Rectal smooth muscle tissue (tissue), 1 donor: ENCODE results near the gene CITED2.

Source experiments
- H3K27ac ChIP-seq: one replicate; pipeline ENCODE4 v1.7.0; 2013; ENCODE audit warnings: low read depth, low read length, inconsistent platforms
- H3K27me3 ChIP-seq: one replicate; pipeline ENCODE4 v1.7.0; 2013; ENCODE audit warnings: low read length; ENCODE audit not compliant: control insufficient read depth, insufficient read depth
- H3K36me3 ChIP-seq: one replicate; pipeline ENCODE4 v1.7.0; 2013; ENCODE audit warnings: low read length; ENCODE audit not compliant: control insufficient read depth, insufficient read depth
- H3K4me1 ChIP-seq: one replicate; pipeline ENCODE4 v1.7.0; 2013; ENCODE audit warnings: low read length; ENCODE audit not compliant: control insufficient read depth, insufficient read depth
- H3K4me3 ChIP-seq: one replicate; pipeline ENCODE4 v1.7.0; 2013; ENCODE audit warnings: low read length
- H3K9ac ChIP-seq: one replicate; pipeline ENCODE4 v1.7.0; 2013; ENCODE audit warnings: low read length

Gene CITED2

GRCh38 chr6:139354189-139354588 is 20.3 kb downstream of the CITED2 start:
- Histone ChIP-seq H3K9ac (no peak overlapping the region), H3K4me1 (no peaks in the 10 kb centered on the region), H3K27me3 (no peaks in the 10 kb centered on the region), H3K36me3 (no peaks in the 10 kb centered on the region), H3K27ac (no peak overlapping the region), H3K4me3 (no peak overlapping the region)

- H3K36me3 ChIP-seq = no peaks in the 10 kb centered on the region
Observed at GRCh38 chr6:139349464-139350020, 24.9 kb downstream of the CITED2 start.

GRCh38 chr6:139346392-139346791 is 28.1 kb downstream of the CITED2 start:
- H3K27ac ChIP-seq = no peak overlapping the region
- no peak overlapping the region for H3K4me3 ChIP-seq
- no peaks in the 10 kb centered on the region for H3K4me1 ChIP-seq
- H3K9ac ChIP-seq = no peak overlapping the region
- H3K27me3 ChIP-seq = no peaks in the 10 kb centered on the region
- no peaks in the 10 kb centered on the region for H3K36me3 ChIP-seq

More at GRCh38 chr6:139349464-139350020, 24.9 kb downstream of the CITED2 start:
- H3K27me3 ChIP-seq = no peaks in the 10 kb centered on the region
- H3K9ac ChIP-seq = no peak overlapping the region
- H3K27ac ChIP-seq = no peak overlapping the region
- no peaks in the 10 kb centered on the region for H3K4me1 ChIP-seq
- H3K4me3 ChIP-seq = no peak overlapping the region

GRCh38 chr6:139344186-139344963 is 30.1 kb downstream of the CITED2 start:
- Histone ChIP-seq H3K36me3 (no peaks in the 10 kb centered on the region), H3K4me1 (no peaks in the 10 kb centered on the region), H3K4me3 (no peak overlapping the region), H3K27me3 (no peaks in the 10 kb centered on the region), H3K9ac (no peak overlapping the region), H3K27ac (no peak overlapping the region)

- Histone ChIP-seq H3K4me3 (no peak overlapping the region), H3K27ac (no peak overlapping the region), H3K9ac (no peak overlapping the region), H3K27me3 (no peaks in the 10 kb centered on the region), H3K4me1 (no peaks in the 10 kb centered on the region), H3K36me3 (no peaks in the 10 kb centered on the region)
Observed at GRCh38 chr6:139343052-139343750, 31.2 kb downstream of the CITED2 start.

- Histone ChIP-seq H3K36me3 (no peaks in the 10 kb centered on the region), H3K4me1 (peaks cover 2% of the 10 kb centered on the region), H3K9ac (no peak overlapping the region), H3K27ac (no peak overlapping the region), H3K4me3 (no peak overlapping the region), H3K27me3 (no peaks in the 10 kb centered on the region)
Observed at GRCh38 chr6:139341060-139341459, 33.4 kb downstream of the CITED2 start.

- Histone ChIP-seq H3K4me3 (no peak overlapping the region), H3K36me3 (no peaks in the 10 kb centered on the region), H3K27ac (no peak overlapping the region), H3K9ac (no peak overlapping the region), H3K27me3 (no peaks in the 10 kb centered on the region), H3K4me1 (peaks cover 2% of the 10 kb centered on the region)
Observed at GRCh38 chr6:139338795-139339194, 35.7 kb downstream of the CITED2 start.

GRCh38 chr6:139337830-139338229 is 36.6 kb downstream of the CITED2 start:
- peaks cover 2% of the 10 kb centered on the region for H3K4me1 ChIP-seq
- no peaks in the 10 kb centered on the region for H3K36me3 ChIP-seq
- no peak overlapping the region for H3K27ac ChIP-seq
- H3K4me3 ChIP-seq = no peak overlapping the region
- no peak overlapping the region for H3K9ac ChIP-seq
- no peaks in the 10 kb centered on the region for H3K27me3 ChIP-seq

- H3K9ac ChIP-seq = no peak overlapping the region
- no peaks in the 10 kb centered on the region for H3K36me3 ChIP-seq
- H3K4me1 ChIP-seq = peaks cover 2% of the 10 kb centered on the region
- H3K27ac ChIP-seq = no peak overlapping the region
- H3K4me3 ChIP-seq = no peak overlapping the region
- no peaks in the 10 kb centered on the region for H3K27me3 ChIP-seq
Observed at GRCh38 chr6:139337001-139337400, 37.4 kb downstream of the CITED2 start.

GRCh38 chr6:139336488-139336887 is 38.0 kb downstream of the CITED2 start:
- H3K27me3 ChIP-seq = no peaks in the 10 kb centered on the region
- H3K4me3 ChIP-seq = no peak overlapping the region
- peaks cover 2% of the 10 kb centered on the region for H3K4me1 ChIP-seq
- H3K27ac ChIP-seq = no peak overlapping the region
- no peaks in the 10 kb centered on the region for H3K36me3 ChIP-seq
- H3K9ac ChIP-seq = no peak overlapping the region

- Histone ChIP-seq H3K4me1 (peaks cover 2% of the 10 kb centered on the region), H3K36me3 (no peaks in the 10 kb centered on the region), H3K27ac (peak overlapping the region; percentile 32), H3K9ac (no peak overlapping the region), H3K27me3 (no peaks in the 10 kb centered on the region), H3K4me3 (no peak overlapping the region)
Observed at GRCh38 chr6:139335447-139336210, 38.8 kb downstream of the CITED2 start.

GRCh38 chr6:139334806-139335446 is 39.5 kb downstream of the CITED2 start:
- Histone ChIP-seq H3K27me3 (no peaks in the 10 kb centered on the region), H3K4me3 (no peak overlapping the region), H3K9ac (no peak overlapping the region), H3K36me3 (no peaks in the 10 kb centered on the region), H3K27ac (peak overlapping the region; percentile 32), H3K4me1 (peaks cover 2% of the 10 kb centered on the region)
